Activated gamma-delta T cell (primary cell): Measurements from ENCODE around the gene KCNK7.

Source experiments
- DNase-seq: peaks from one replicate; lab custom pipeline; 2025; lab: John Stamatoyannopoulos, UW

The KCNK7 gene

GRCh38 chr11:65627202-65627601 is 31.6 kb upstream of the KCNK7 start:
- no peak for DNase-seq

GRCh38 chr11:65625628-65626342 is 30.2 kb upstream of the KCNK7 start:
- peak; percentile 36 for DNase-seq

DNA sequence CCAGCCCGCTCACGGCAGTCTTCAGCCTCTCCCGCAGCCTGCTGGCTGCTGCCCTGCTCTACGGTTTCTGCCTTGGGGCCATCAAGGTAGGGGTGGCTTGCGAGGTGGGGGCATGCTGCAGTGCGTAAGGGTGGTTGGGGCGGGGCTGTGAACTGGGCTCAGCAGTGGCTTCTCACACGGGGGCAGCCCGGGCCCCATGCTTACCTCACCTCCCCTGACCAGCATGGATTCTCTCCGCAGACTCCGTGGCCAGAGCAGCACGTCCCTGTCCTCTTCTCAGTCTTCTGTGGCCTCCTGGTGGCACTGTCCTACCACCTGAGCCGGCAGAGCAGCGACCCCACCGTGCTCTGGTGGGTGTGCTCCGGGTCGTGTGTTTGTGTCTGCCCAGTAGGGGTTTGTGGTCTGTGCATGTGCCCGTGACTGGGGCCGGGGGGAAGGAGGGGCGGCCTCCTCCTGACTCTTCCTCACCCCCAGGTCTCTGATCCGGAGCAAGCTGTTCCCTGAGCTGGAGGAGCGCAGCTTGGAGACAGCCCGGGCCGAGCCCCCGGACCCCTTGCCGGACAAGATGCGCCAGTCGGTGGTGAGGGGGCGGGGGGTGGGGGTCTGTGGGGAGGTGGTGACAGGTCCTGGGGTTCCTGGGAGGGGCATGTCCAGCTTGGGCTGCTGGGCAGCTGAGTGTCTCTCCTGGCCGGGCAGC is 29.5 kb upstream of the KCNK7 start:
- no peak for DNase-seq

DNA sequence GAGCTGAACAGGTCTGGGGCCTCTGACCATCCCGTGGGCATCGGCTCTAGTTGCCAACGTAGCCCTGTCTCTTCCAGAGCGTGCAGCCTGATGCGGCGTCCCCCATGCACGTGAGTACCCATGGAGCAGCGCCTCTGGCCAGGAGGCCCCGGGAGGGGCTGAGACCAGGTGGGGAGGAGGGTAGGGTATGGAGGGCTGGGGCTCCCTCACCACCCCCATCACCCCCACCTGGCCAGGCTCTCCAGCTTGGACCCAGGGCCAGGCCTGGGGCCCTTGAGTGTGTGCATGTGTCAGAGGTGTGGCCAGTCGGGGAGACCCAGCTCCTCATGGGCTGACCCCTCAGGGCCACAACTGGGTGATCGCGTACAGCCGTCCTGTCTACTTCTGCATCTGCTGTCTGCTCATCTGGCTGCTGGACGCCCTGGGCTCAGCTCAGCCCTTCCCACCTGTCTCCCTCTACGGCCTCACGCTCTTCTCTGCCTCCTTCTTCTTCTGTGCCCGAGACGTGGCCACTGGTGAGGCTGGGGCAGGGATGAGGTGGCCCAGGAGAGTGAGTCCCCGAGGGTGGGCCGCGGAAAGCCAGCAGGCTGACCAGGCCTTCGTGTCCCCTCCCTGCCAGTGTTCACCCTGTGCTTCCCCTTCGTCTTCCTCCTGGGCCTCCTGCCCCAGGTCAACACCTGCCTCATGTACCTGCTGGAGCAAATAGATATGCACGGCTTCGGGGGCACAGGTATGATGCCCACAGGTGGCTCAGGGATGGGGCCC is 28.4 kb upstream of the KCNK7 start:
- DNase-seq: no peak

DNA sequence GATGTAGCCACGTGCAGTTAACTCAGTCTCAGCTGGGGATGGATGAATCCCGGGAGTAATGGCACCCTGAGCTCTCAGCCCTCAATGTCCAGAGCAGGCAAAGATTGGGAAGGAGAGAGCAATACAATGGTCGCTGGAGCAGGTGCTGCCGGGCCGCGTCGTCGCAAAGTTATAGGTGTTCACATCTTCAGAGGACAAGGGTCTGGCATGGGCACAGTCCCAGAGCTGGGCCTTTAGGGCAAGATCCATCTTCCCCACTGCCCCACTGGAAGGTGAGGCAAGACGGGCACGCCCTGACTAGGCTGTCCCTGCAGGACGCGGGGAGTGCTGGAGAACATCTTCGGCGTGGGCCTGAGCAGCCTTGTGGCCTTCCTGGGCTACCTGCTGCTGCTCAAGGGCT is 27.6 kb upstream of the KCNK7 start:
- no peak for DNase-seq

DNA sequence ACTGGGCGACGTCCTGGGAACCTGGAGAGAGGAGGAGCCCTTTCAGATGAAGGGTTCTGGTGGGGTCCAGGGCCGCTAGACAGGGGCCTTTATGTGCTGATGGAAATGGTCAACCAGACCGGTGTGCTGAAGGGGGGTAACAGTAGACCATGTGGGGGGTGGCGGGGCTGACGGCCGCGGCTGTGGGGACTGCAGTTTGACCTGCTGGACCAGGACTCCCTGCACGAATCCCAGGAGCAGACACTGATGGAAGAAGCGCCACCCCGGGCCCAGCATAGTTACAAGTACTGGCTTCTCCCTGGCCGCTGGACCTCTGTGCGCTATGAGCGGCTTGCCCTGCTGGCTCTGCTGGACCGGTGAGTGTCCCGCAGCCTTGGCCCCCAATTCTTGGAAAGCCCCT is 26.4 kb upstream of the KCNK7 start:
- no peak for DNase-seq

DNA sequence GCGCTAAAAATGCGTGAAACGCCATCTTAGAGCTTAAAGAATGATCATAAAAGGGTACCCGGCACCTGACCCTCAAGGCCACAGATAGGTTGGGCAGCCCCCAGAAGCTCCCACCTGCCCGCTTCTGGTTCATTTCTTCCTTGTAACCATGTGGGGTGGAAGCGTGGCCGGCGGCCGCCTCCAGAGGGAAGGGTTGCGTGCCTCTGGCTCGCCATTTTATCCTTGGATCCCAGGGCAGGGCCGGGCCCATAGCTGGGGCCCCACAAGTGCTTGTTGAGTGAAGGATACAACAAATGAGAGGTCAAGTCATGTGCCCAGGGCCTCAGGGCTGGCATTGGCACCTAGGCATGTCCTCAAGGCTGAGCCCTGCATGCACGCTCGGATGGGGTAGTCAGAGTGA is 25.9 kb upstream of the KCNK7 start:
- DNase-seq: no peak

DNA sequence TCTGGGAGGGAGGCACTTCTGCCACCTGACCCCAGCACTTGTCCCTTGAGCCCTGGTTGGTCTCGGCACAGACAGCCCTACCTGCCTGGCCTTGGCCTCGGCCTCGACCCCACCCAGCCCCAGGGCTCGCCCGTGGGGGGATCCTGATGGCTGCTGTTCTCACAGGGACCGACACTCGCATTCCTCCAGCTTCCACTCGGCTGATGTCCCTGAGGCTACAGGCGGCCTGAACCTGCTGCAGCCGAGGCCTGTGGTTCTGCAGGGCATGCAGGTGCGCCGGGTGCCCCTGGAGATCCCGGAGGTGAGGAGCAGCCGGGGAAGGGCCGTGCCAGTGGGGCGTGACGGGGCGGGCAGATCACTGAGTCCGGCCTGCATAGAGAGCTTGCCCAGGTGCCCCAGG is 25.1 kb upstream of the KCNK7 start:
- no peak for DNase-seq

GRCh38 chr11:65619281-65619928 is 23.8 kb upstream of the KCNK7 start:
- DNase-seq: no peak

- DNase-seq: no peak
These were observed 23.2 kb upstream of the KCNK7 start for GRCh38 chr11:65618763-65619162.

- DNase-seq: no peak
These were observed 22.6 kb upstream of the KCNK7 start for GRCh38 chr11:65617990-65618751.

GRCh38 chr11:65617136-65617850 is 21.7 kb upstream of the KCNK7 start:
- no peak for DNase-seq

- DNase-seq: no peak
These were observed 21.0 kb upstream of the KCNK7 start for GRCh38 chr11:65616575-65617001.

DNA sequence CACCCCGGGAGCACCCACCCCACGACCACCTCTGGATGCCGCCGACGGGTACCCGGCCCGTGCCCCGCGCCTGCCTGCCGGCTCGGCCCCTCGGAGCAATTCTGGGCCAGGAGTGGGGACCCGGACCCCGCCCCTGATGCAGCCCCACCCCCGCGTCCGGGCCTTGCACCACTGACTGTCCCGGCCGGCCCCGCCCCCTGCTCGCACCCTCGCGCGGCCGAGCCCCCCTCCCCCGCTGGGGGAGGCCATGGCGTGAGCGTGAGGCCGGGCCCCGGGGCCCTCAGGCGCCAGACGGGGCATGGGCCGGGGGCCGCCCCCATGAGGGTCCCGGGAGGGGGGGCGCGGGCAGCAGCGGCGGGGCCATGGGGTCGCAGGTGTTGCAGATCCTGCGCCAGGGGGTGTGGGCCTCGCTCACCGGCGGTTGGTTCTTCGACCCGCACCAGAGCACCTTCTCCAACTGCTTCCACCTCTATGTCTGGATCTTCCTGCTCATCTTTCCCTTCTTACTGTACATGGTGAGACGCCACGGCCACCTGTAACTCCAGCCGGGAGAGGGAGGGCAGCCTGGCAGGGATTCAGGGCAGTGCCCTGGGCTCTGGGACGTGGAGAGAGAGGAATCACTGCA is 20.5 kb upstream of the KCNK7 start:
- DNase-seq: peak; percentile 58

GRCh38 chr11:65615229-65615949 is 19.8 kb upstream of the KCNK7 start, which contains the start of gene PCNX3:
Gene PCNX3, plus strand, starts transcription at chr11:65615776. Its CDS starts 536 bp downstream, at chr11:65616312.
- peak; percentile 89 for DNase-seq

- DNase-seq: no peak
These were observed 17.7 kb upstream of the KCNK7 start for GRCh38 chr11:65613091-65613928.

DNA sequence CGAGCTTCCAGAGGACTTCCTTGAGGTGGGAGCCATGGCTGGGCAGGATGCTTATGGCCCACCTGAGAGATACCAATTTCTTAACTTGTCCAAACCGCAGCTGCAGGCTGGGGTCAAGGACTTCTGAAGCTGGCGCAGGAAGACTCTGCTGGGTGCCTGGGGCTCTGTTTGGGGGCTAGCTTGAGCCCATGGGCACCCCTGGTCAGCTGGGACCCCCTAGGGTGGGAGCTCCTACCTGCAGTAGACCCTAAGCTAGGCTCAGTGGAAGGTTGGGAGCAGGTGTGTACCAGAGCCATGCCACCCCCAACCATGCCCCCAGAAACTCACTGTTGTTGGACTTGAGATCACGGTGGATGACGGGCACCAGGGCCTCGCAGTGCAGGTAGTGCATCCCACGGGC is 17.1 kb upstream of the KCNK7 start:
- no peak for DNase-seq

GRCh38 chr11:65611758-65612603 is 16.4 kb upstream of the KCNK7 start:
- DNase-seq: no peak
